IMR-90 (cell line): ENCODE measurements around the gene ECPAS. TPM values are rescaled to one million over a fixed set of nuclear protein-coding genes. Genes with fewer than 3 reads are reported as not detected.

Experiments
- ATAC-seq: fragments of 200-7000 bp; cut with Tn5 transposase; 2 replicates; pipeline ENCODE4 v1.9.1; 2020; ENCODE audit warnings: low read depth, mild to moderate bottlenecking, moderate library complexity
- BruUV-seq: library from RNA; stranded (reverse); fragments of 400-500 nt; replicated peaks from 2 replicates; lab custom pipeline; 2021; lab: Mats Ljungman, UMichigan
- CTCF ChIA-PET: fragments of 300-600 bp; formaldehyde crosslinking; extraction: SDS; loops from one replicate; lab custom pipeline; 2021; ENCODE audit warnings: antibody characterized with exemption; lab: Yijun Ruan, JAX
- POLR2A ChIA-PET: fragments of 300-600 bp; sonication (Branson Sonifier 250); formaldehyde crosslinking; loops from one replicate; lab custom pipeline; 2022; ENCODE audit warnings: antibody characterized with exemption; ENCODE audit not compliant: unreplicated experiment; lab: Charles Lee
- DNase-seq: peaks from one replicate; pipeline ENCODE4 v3.0.0; 2013
- H2AFZ ChIP-seq: replicated peaks from 2 replicates; pipeline ENCODE3; 2013; ENCODE audit warnings: low read length, mild to moderate bottlenecking; ENCODE audit not compliant: poor library complexity
- H2AK5ac ChIP-seq: 2 replicates; pipeline ENCODE4 v1.6.1; 2013; ENCODE audit warnings: low read depth, low read length, inconsistent platforms
- H2AK9ac ChIP-seq: replicated peaks from 2 replicates; pipeline ENCODE3; 2013; ENCODE audit warnings: mild to moderate bottlenecking, low read depth, low read length, moderate library complexity; ENCODE audit not compliant: poor library complexity
- H2BK120ac ChIP-seq: 2 replicates; pipeline ENCODE4 v1.6.1; 2013; ENCODE audit warnings: low read depth, low read length, inconsistent platforms
- H2BK15ac ChIP-seq: 3 replicates; pipeline ENCODE4 v1.6.1; 2013; ENCODE audit warnings: low read depth, low read length, inconsistent platforms
- H2BK20ac ChIP-seq: 2 replicates; pipeline ENCODE4 v1.6.1; 2013; ENCODE audit warnings: low read depth, mild to moderate bottlenecking, inconsistent platforms, low read length, moderate library complexity
- H2BK5ac ChIP-seq: 2 replicates; pipeline ENCODE4 v1.6.1; 2013; ENCODE audit warnings: mild to moderate bottlenecking, low read depth, low read length, inconsistent platforms; ENCODE audit not compliant: poor library complexity, severe bottlenecking
- H3K14ac ChIP-seq: replicated peaks from 2 replicates; pipeline ENCODE4 v1.6.1; 2013; ENCODE audit warnings: low read depth, low read length, inconsistent platforms
- H3K18ac ChIP-seq: 2 replicates; pipeline ENCODE4 v1.6.1; 2013; ENCODE audit warnings: low read depth, low read length, control low read depth
- H3K23ac ChIP-seq: 2 replicates; pipeline ENCODE4 v1.6.1; 2013; ENCODE audit warnings: low read depth, low read length, inconsistent platforms
- H3K27ac ChIP-seq: 2 replicates; pipeline ENCODE4 v1.5.1; 2013; ENCODE audit warnings: mild to moderate bottlenecking, control low read depth, low read length; ENCODE audit not compliant: insufficient read depth
- H3K27me3 ChIP-seq: 2 replicates; pipeline ENCODE4 v1.6.1; 2013; ENCODE audit warnings: low read length; ENCODE audit not compliant: control insufficient read depth, insufficient read depth
- H3K36me3 ChIP-seq: 2 replicates; pipeline ENCODE4 v1.6.1; 2013; ENCODE audit warnings: low read length, mixed read lengths; ENCODE audit not compliant: control insufficient read depth, insufficient read depth
- H3K4ac ChIP-seq: 2 replicates; pipeline ENCODE4 v1.6.1; 2013; ENCODE audit warnings: low read depth, low read length, inconsistent platforms
- H3K4me1 ChIP-seq: 2 replicates; pipeline ENCODE4 v1.6.1; 2013; ENCODE audit warnings: low read length, mixed read lengths; ENCODE audit not compliant: control insufficient read depth, insufficient read depth
- H3K4me2 ChIP-seq: 2 replicates; pipeline ENCODE4 v1.6.1; 2013; ENCODE audit warnings: low read depth, mild to moderate bottlenecking, control low read depth, low read length, moderate library complexity
- H3K4me3 ChIP-seq: 2 replicates; pipeline ENCODE4 v1.5.1; 2013; ENCODE audit warnings: low read depth, mild to moderate bottlenecking, control low read depth, low read length, moderate library complexity; ENCODE audit not compliant: insufficient read depth
- H3K56ac ChIP-seq: 2 replicates; pipeline ENCODE4 v1.6.1; 2013; ENCODE audit warnings: low read length, inconsistent platforms; ENCODE audit not compliant: insufficient read depth; ENCODE audit errors: extremely low read depth
- H3K79me1 ChIP-seq, 2 experiments: 2 replicates each; pipeline ENCODE4 v1.6.1; 2013; ENCODE audit warnings: low read length in 2 of 2, inconsistent platforms in 1 of 2, low read depth in 1 of 2
- H3K9ac ChIP-seq: 2 replicates; pipeline ENCODE4 v1.6.1; 2013; ENCODE audit warnings: low read depth, low read length, control low read depth
- H3K9me1 ChIP-seq: 2 replicates; pipeline ENCODE4 v1.6.1; 2013; ENCODE audit warnings: low read length, inconsistent platforms; ENCODE audit not compliant: insufficient read depth
- H3K9me3 ChIP-seq: 2 replicates; pipeline ENCODE4 v1.6.1; 2013; ENCODE audit warnings: low read length; ENCODE audit not compliant: control insufficient read depth, insufficient read depth
- H4K20me1 ChIP-seq: 2 replicates; pipeline ENCODE4 v1.6.1; 2013; ENCODE audit warnings: low read length, inconsistent platforms; ENCODE audit not compliant: insufficient read depth
- H4K5ac ChIP-seq: 2 replicates; pipeline ENCODE4 v1.6.1; 2013; ENCODE audit warnings: mild to moderate bottlenecking, low read depth, low read length, control low read depth
- H4K8ac ChIP-seq, 2 experiments: 2 replicates each; pipeline ENCODE4 v1.6.1; 2013; ENCODE audit warnings: low read depth in 2 of 2, low read length in 2 of 2, control low read depth in 1 of 2, inconsistent platforms in 1 of 2
- H4K91ac ChIP-seq: 2 replicates; pipeline ENCODE4 v1.6.1; 2013; ENCODE audit warnings: low read depth, low read length, inconsistent platforms; ENCODE audit not compliant: insufficient read depth
- BHLHE40 ChIP-seq: fragments of 150-350 bp; IDR thresholded peaks from 2 replicates; pipeline ENCODE4 v1.6.1; 2016; ENCODE audit warnings: mild to moderate bottlenecking, low read depth, low read length
- CEBPB ChIP-seq: IDR thresholded peaks from 2 replicates; pipeline ENCODE4 v1.6.1; 2012; ENCODE audit warnings: low read depth, low read length, improper control_type of control experiment
- MXI1 ChIP-seq: IDR thresholded peaks from 2 replicates; pipeline ENCODE4 v1.6.1; 2012; ENCODE audit warnings: low read depth, mild to moderate bottlenecking, low read length, moderate library complexity, borderline replicate concordance
- POLR2A ChIP-seq: IDR thresholded peaks from 2 replicates; pipeline ENCODE4 v1.6.1; 2012; ENCODE audit warnings: mild to moderate bottlenecking, low read depth, low read length
- RAD21 ChIP-seq: IDR thresholded peaks from 2 replicates; pipeline ENCODE4 v1.6.1; 2012; ENCODE audit warnings: low read length, improper control_type of control experiment
- RCOR1 ChIP-seq: IDR thresholded peaks from 2 replicates; pipeline ENCODE4 v1.6.1; 2012; ENCODE audit warnings: mild to moderate bottlenecking, low read length, improper control_type of control experiment; ENCODE audit not compliant: insufficient replicate concordance
- RFX5 ChIP-seq: IDR thresholded peaks from 2 replicates; pipeline ENCODE4 v1.8.0; 2012; ENCODE audit warnings: low read depth, mild to moderate bottlenecking, low read length, moderate library complexity
- SMC3 ChIP-seq: fragments of 150-350 bp; IDR thresholded peaks from 2 replicates; pipeline ENCODE4 v1.6.1; 2016; ENCODE audit warnings: low read depth, mild to moderate bottlenecking, antibody characterized with exemption, low read length, moderate library complexity
- WGBS, 2 experiments: methylation state at CpG; one replicate each; pipeline versions ENCODE4 v1.1.5 to v1.1.7; 2013; ENCODE audit warnings: missing lambda C conversion rate in 2 of 2; ENCODE audit not compliant: insufficient read length in 1 of 2; ENCODE audit errors: extremely low coverage in 2 of 2; 5-methylcytosine and 5-hydroxymethylcytosine counted together
- dilution Hi-C: fragments of 300-500 bp; cut with HindIII; formaldehyde crosslinking; loops from one replicate; pipeline ENCODE4 v1.14.3; 2018; ENCODE audit warnings: low sequenced_read_pairs; ENCODE audit not compliant: unreplicated experiment
- in situ Hi-C: fragments of 300-500 bp; cut with MboI; formaldehyde crosslinking; loops from 3 replicates; pipeline ENCODE4 v1.14.3; 2019; ENCODE audit warnings: low sequenced_read_pairs, inconsistent platforms, mixed read lengths
- intact Hi-C: fragments of 100-400 bp; cut with micrococcal nuclease; formaldehyde crosslinking; loops from 2 replicates; pipeline ENCODE4 v1.10.0; 2022
- polyA plus RNA-seq, 3 experiments: library from polyadenylated mRNA; depleted of rRNA; stranded (reverse); fragments of >200 nt; gene quantifications; 2 replicates each; pipeline ENCODE4 v1.2.3, GENCODE V29; 2012; ENCODE audit warnings: low replicate concordance in 1 of 3
- total RNA-seq: library from RNA; depleted of rRNA; stranded (reverse); fragments of >200 nt; gene quantifications from 2 replicates; pipeline ENCODE4 v1.2.3, GENCODE V29; 2012
- TF ChIP-seq, protein P1 (sequence below): conservative IDR thresholded peaks from 2 replicates; pipeline ENCODE4 v1.5.1; 2012; ENCODE audit warnings: mild to moderate bottlenecking, low read depth, low read length, improper control_type of control experiment

Gene ECPAS
- total and polyA plus RNA-seq, 2 of the 4 experiments (the other 2 are of a cell fraction): 20.1 to 54.8 TPM

DNA sequence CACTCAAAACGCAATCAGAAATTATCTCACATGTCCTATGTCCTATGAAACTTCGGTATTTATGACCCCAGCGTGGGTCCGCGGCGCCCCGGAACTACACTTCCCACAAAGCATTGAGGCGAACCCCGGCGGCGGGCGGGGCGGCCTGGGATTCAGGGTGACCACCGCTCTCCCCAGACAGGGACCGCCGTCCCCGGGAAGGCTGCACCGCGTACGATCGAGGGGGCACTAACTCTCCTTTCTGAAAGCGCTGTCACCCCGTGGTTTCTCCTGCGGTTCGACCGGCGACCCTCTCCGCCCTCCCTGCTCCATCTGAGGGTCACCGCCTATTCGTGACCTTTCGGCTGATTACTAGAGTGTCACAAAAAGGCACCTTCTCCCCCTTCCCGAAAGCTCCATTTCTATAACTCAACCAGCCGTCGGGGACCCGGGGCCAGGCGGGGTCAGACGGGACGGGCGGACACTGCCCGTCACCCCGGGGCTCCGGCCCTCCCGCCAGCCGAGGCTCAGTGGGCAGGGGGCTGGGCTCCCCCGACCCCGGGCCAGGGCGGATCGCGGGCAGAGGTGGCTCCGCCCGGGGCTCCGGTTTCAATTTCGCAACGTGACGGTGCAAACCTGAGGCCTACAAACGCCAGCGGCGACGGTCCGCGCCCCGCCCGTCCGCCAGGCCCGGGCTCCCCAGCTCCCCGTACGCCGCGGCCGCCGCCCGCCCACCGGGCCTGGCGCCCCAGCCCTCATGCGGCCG lies 1.3 kb downstream of the ECPAS start:
- POLR2A ChIA-PET: no interaction called here
- no peaks in the 10 kb centered on the region; the same call in 1 of the 2 replicates for H3K27me3 ChIP-seq
- DNase-seq: peak; percentile 55
- H3K27ac ChIP-seq: peak overlapping the region; percentile 73
- H4K5ac ChIP-seq: peak overlapping the region; percentile 15
- peak overlapping the region; percentile 94 for H3K14ac ChIP-seq
- H2BK15ac ChIP-seq: 0 out of 3 replicates have a peak overlapping the region, but pooled peaks have one; percentile 65
- peak overlapping the region; percentile 71 for H3K56ac ChIP-seq
- H3K23ac ChIP-seq: peak overlapping the region; percentile 99
- H4K8ac ChIP-seq: peak overlapping the region; percentile 80 to 94
- peaks cover 3 to 37% of the 10 kb centered on the region in 2 experiments; a peak in 3 of 4 replicates for H3K79me1 ChIP-seq
- no peaks in the 10 kb centered on the region for H3K36me3 ChIP-seq
- peaks cover 45% of the 10 kb centered on the region for H4K20me1 ChIP-seq
- H2BK5ac ChIP-seq: peak overlapping the region; percentile 51
- H3K4ac ChIP-seq: peak overlapping the region; percentile 94
- in situ Hi-C loops (no loop called here), dilution Hi-C loops (no loop called here), intact Hi-C loops (no loop called here)
- 0% methylated on average over 11 of the region's 76 CpGs; no CpG with 5 or more reads in 1 of the 2 experiments for WGBS, 2 experiments
- no peaks in the 10 kb centered on the region for H3K9me3 ChIP-seq
- peak overlapping the region; percentile 73 for H2AK5ac ChIP-seq
- CTCF ChIA-PET: interaction anchor here (0.5 kb wide), 1 partner anchor 22 kb away, joined by 4 read pairs; no protein-coding TSS in a partner anchor
- peak overlapping the region; percentile 70 for H3K4me2 ChIP-seq
- peak overlapping the region; percentile 75 for H3K4me3 ChIP-seq
- peak overlapping the region; percentile 19 for H3K18ac ChIP-seq
- no peak for TF ChIP-seq SMC3
- no peak for TF ChIP-seq RCOR1
- TF ChIP-seq MXI1: no peak; the same call in 1 of the 2 replicates
- TF ChIP-seq, protein P1, sequence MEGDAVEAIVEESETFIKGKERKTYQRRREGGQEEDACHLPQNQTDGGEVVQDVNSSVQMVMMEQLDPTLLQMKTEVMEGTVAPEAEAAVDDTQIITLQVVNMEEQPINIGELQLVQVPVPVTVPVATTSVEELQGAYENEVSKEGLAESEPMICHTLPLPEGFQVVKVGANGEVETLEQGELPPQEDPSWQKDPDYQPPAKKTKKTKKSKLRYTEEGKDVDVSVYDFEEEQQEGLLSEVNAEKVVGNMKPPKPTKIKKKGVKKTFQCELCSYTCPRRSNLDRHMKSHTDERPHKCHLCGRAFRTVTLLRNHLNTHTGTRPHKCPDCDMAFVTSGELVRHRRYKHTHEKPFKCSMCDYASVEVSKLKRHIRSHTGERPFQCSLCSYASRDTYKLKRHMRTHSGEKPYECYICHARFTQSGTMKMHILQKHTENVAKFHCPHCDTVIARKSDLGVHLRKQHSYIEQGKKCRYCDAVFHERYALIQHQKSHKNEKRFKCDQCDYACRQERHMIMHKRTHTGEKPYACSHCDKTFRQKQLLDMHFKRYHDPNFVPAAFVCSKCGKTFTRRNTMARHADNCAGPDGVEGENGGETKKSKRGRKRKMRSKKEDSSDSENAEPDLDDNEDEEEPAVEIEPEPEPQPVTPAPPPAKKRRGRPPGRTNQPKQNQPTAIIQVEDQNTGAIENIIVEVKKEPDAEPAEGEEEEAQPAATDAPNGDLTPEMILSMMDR: no peak
- TF ChIP-seq BHLHE40: no peak
- peak; percentile 13; the same call in 1 of the 2 replicates for TF ChIP-seq POLR2A
- TF ChIP-seq CEBPB: peak; percentile 78
- TF ChIP-seq RFX5: no peak
- no peak for TF ChIP-seq RAD21
- no TSS peak for BruUV-seq
- H4K91ac ChIP-seq: peak overlapping the region; percentile 86
- peak overlapping the region; percentile 75 for H3K9ac ChIP-seq
- ATAC-seq: peak; percentile 44
- peaks cover 2% of the 10 kb centered on the region; the same call in 1 of the 2 replicates for H3K4me1 ChIP-seq
- H2AFZ ChIP-seq: peak overlapping the region; percentile 98
- no peak overlapping the region for H2BK20ac ChIP-seq
- peaks cover 10% of the 10 kb centered on the region; the same call in 1 of the 2 replicates for H3K9me1 ChIP-seq
- peak overlapping the region; percentile 99 for H2AK9ac ChIP-seq
- H2BK120ac ChIP-seq: peak overlapping the region; percentile 80; the same call in 1 of the 2 replicates
